Measurements from ENCODE around the gene TEKTIP1. TPM values are rescaled to one million over a fixed set of nuclear protein-coding genes. Genes with fewer than 3 reads are reported as not detected.
A peak's percentile ranks its signal among the peaks of the same experiment; 100 is the strongest.

TEKTIP1 gene
- total RNA-seq, 1 experiment from 2014 or later: 1.3 TPM

- no peak overlapping the region for H4K91ac ChIP-seq (ENCODE audit: insufficient read length, low read depth, low read length)
- H3K4me1 ChIP-seq (ENCODE audit: insufficient read depth, low read length): no peaks in the 10 kb centered on the region
- no peaks in the 10 kb centered on the region for H3K23me2 ChIP-seq (ENCODE audit: insufficient read length, low read depth, low read length, poor library complexity, severe bottlenecking)
- Mint-ChIP-seq H3K9me3 (no peaks in the 10 kb centered on the region), H3K4me3 (no peak overlapping the region), H3K27me3 (ENCODE audit: low read depth) (no peaks in the 10 kb centered on the region; the same call in 1 of the 2 replicates), H3K27ac (peak overlapping the region in 2 of 3 experiments; percentile 70 to 86; a peak in 4 of 7 replicates), H3K4me1 (peaks cover 6 to 14% of the 10 kb centered on the region in 2 experiments; a peak in 3 of 4 replicates), H3K36me3 (ENCODE audit: insufficient read depth in 1 of 3, low read depth in 3 of 3) (peaks cover 13 to 42% (median 41%) of the 10 kb centered on the region in 3 experiments; a peak in 6 of 7 replicates)
- H2BK12ac ChIP-seq (ENCODE audit: insufficient read length, low read depth, low read length): no peak overlapping the region
- H3K18ac ChIP-seq (ENCODE audit: insufficient read length, low read depth, low read length): no peak overlapping the region
- no CpG with 5 or more reads among the region's 25 CpGs for WGBS (ENCODE audit: extremely low coverage, insufficient read length, low lambda C conversion rate)
- H2BK120ac ChIP-seq (ENCODE audit: low read depth, low read length, poor library complexity, severe bottlenecking): no peak overlapping the region
- no peak overlapping the region for H2BK5ac ChIP-seq (ENCODE audit: insufficient read length, low read length)
- no peak overlapping the region for H3K27ac ChIP-seq (ENCODE audit: insufficient read length, low read depth, low read length)
- H4K8ac ChIP-seq (replicated peaks; ENCODE audit: insufficient read length, low read depth, low read length): no peak overlapping the region
- no peak for TF ChIP-seq CTCF (conservative IDR thresholded peaks at IDR 0.05)
- no peaks in the 10 kb centered on the region for H3K79me2 ChIP-seq (ENCODE audit: insufficient read depth, low read length)
- no peak overlapping the region for H2AK5ac ChIP-seq (ENCODE audit: insufficient read length, low read length)
- no peaks in the 10 kb centered on the region for H4K20me1 ChIP-seq (ENCODE audit: control insufficient read depth, insufficient read depth, insufficient read length)
- no peak overlapping the region for H2AFZ ChIP-seq (ENCODE audit: low read length)
- no peaks in the 10 kb centered on the region for H3K79me1 ChIP-seq (ENCODE audit: insufficient read depth, low read depth, low read length, poor library complexity, severe bottlenecking)
- no peak overlapping the region for H2BK15ac ChIP-seq (ENCODE audit: low read depth, low read length)
- H3K4ac ChIP-seq (ENCODE audit: low read depth, low read length): no peak overlapping the region
- H3K56ac ChIP-seq (ENCODE audit: insufficient read length, low read depth, low read length): no peak overlapping the region
- no peak overlapping the region for H4K5ac ChIP-seq (ENCODE audit: insufficient read length, low read depth, low read length)
- H3T11ph ChIP-seq (ENCODE audit: low read length): no peak overlapping the region
- no peak overlapping the region for H3K23ac ChIP-seq (ENCODE audit: insufficient read length, low read depth, low read length)
- no peaks in the 10 kb centered on the region for H3K27me3 ChIP-seq (ENCODE audit: insufficient read depth, low read length)
- no peak overlapping the region for H3K4me2 ChIP-seq (ENCODE audit: insufficient read depth, insufficient read length, low read length)
- H3K9ac ChIP-seq (ENCODE audit: extremely low read depth, insufficient read length, low read length): no peak overlapping the region
- H3K14ac ChIP-seq (ENCODE audit: insufficient read depth, low read length): no peak overlapping the region
- H2BK20ac ChIP-seq (ENCODE audit: low read depth, low read length, poor library complexity, severe bottlenecking): no peak overlapping the region
- H3K9me3 ChIP-seq (ENCODE audit: control insufficient read depth, low read depth, low read length): no peaks in the 10 kb centered on the region
- DNase-seq: no peak
Observed at GRCh38 chr19:3538258-3538929, 580 bp upstream of the TEKTIP1 start.
